Fibroblast of mammary gland (primary cell): ENCODE measurements around the gene RGMA.
"Not testable (repeated sequence)": the region's sequence is repeated elsewhere in the genome, so short reads cannot be mapped to it uniquely, and the experiment has no call there.

Experiments used
- DNase-seq: peaks from one replicate; pipeline ENCODE4 v3.0.0-alpha.2; 2010; ENCODE audit warnings: low read depth
- H3K4me3 ChIP-seq: 2 replicates; pipeline ENCODE4 v1.5.1; 2011; ENCODE audit warnings: low read depth, mild to moderate bottlenecking, low read length, moderate library complexity; ENCODE audit not compliant: control insufficient read depth
- CTCF ChIP-seq: conservative IDR thresholded peaks from 2 replicates; pipeline ENCODE4 v1.5.1; 2011; ENCODE audit warnings: low read depth, low read length, inconsistent platforms; ENCODE audit not compliant: control insufficient read depth, insufficient read depth

Gene RGMA

GRCh38 chr15:93042691-93043378 lies 46.2 kb downstream of the RGMA start:
- TF ChIP-seq CTCF, result no peak
- no peak for DNase-seq
- no peak overlapping the region for H3K4me3 ChIP-seq

- TF ChIP-seq CTCF, result no peak
- no peak for DNase-seq
- H3K4me3 ChIP-seq, result no peak overlapping the region
Observed at GRCh38 chr15:93042211-93042610, 46.8 kb downstream of the RGMA start.

GRCh38 chr15:93041159-93041547 lies 47.9 kb downstream of the RGMA start:
- TF ChIP-seq CTCF, result no peak
- no peak overlapping the region for H3K4me3 ChIP-seq
- no peak for DNase-seq

GRCh38 chr15:93040288-93041158 lies 48.5 kb downstream of the RGMA start:
- no peak overlapping the region for H3K4me3 ChIP-seq
- no peak for TF ChIP-seq CTCF
- DNase-seq, result no peak

GRCh38 chr15:93039562-93040287 lies 49.3 kb downstream of the RGMA start:
- not testable (repeated sequence) for H3K4me3 ChIP-seq, DNase-seq

GRCh38 chr15:93037820-93038705 lies 50.9 kb downstream of the RGMA start:
- no peak for TF ChIP-seq CTCF
- no peak overlapping the region for H3K4me3 ChIP-seq
- no peak for DNase-seq
